ENCODE data around the gene CKB.

Gene CKB

GRCh38 chr14:103555559-103556337 is 33.1 kb upstream of the CKB start:
- no peak overlapping the region for H3K4me3 ChIP-seq (ENCODE audit: low read depth, low read length)
- TF ChIP-seq CTCF (conservative IDR thresholded peaks at IDR 0.05; ENCODE audit: low read depth, low read length) = no peak
- DNase-seq (ENCODE audit: low read depth) = no peak

GRCh38 chr14:103552846-103553210 is 30.2 kb upstream of the CKB start:
- no peak for TF ChIP-seq CTCF (conservative IDR thresholded peaks at IDR 0.05; ENCODE audit: low read depth, low read length)
- DNase-seq (ENCODE audit: low read depth) = no peak
- H3K4me3 ChIP-seq (ENCODE audit: low read depth, low read length) = no peak overlapping the region

- no peak overlapping the region for H3K4me3 ChIP-seq (ENCODE audit: low read depth, low read length)
- no peak for TF ChIP-seq CTCF (conservative IDR thresholded peaks at IDR 0.05; ENCODE audit: low read depth, low read length)
- DNase-seq (ENCODE audit: low read depth) = no peak
Observed at GRCh38 chr14:103552011-103552845, 29.6 kb upstream of the CKB start.

GRCh38 chr14:103551338-103551762 is 28.7 kb upstream of the CKB start:
- H3K4me3 ChIP-seq (ENCODE audit: low read depth, low read length) = no peak overlapping the region
- DNase-seq (ENCODE audit: low read depth) = peak; percentile 45
- no peak for TF ChIP-seq CTCF (conservative IDR thresholded peaks at IDR 0.05; ENCODE audit: low read depth, low read length)

GRCh38 chr14:103550451-103551337 is 28.1 kb upstream of the CKB start:
- H3K4me3 ChIP-seq (ENCODE audit: low read depth, low read length) = no peak overlapping the region
- no peak for TF ChIP-seq CTCF (conservative IDR thresholded peaks at IDR 0.05; ENCODE audit: low read depth, low read length)
- DNase-seq (ENCODE audit: low read depth) = no peak

GRCh38 chr14:103549361-103550311 is 27.0 kb upstream of the CKB start:
- H3K4me3 ChIP-seq (ENCODE audit: low read depth, low read length) = no peak overlapping the region
- no peak for TF ChIP-seq CTCF (conservative IDR thresholded peaks at IDR 0.05; ENCODE audit: low read depth, low read length)
- DNase-seq (ENCODE audit: low read depth) = no peak

Data from choroid plexus epithelial cell (primary cell).